Stimulated activated CD8-positive, alpha-beta memory T cell treated with anti-CD3 and anti-CD28 coated beads, Interleukin-4, amount 100 ng/mL, for 4 hours (primary cell): ENCODE data around the gene OXER1.

Experiments
- DNase-seq, 2 donors: peaks; one replicate each; pipeline ENCODE4 v3.0.0-alpha.2; 2020; ENCODE audit warnings: low read depth in 2 of 2, low spot score in 1 of 2

OXER1 gene

DNA sequence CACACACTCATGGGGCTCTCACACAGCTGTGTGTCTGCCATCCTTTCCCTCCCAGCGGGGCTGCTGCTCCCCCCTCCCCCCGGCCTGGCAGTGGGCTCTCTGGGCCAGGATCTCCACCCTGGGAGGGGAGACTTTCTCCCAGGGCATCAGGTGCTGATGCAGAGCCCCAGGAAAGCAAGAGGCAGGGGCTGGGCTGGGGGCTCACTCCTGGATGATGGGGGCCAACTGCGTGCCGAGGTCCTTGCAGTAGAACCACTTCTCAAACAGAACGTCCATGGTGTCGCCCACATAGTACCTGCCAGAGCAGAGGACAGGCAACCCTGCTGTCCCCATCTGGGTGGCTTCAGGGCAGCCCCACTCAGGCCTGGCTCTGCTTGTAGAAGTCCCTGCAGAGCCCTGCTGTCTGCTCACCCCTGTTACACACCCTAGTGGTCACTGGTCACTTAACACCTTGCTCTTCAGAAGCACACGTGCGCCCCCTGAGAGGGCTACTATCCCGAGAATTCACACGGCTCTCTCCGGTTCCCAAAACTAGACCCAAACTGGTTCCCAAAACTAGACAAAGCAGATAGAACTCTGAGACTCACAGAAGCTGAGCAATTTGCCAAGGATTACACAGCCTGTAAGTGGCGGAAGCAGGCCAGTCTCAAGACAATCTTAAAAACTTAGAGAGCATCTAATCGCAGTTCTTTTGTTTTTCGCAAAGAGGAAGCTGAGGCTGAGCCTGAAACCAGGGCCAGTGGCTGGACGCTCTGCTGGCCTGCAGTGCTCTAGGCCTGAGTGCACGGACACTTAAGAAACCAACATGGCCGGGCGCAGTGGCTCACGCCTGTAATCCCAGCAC lies 6.6 kb upstream of the OXER1 start:
- DNase-seq: no peak

DNA sequence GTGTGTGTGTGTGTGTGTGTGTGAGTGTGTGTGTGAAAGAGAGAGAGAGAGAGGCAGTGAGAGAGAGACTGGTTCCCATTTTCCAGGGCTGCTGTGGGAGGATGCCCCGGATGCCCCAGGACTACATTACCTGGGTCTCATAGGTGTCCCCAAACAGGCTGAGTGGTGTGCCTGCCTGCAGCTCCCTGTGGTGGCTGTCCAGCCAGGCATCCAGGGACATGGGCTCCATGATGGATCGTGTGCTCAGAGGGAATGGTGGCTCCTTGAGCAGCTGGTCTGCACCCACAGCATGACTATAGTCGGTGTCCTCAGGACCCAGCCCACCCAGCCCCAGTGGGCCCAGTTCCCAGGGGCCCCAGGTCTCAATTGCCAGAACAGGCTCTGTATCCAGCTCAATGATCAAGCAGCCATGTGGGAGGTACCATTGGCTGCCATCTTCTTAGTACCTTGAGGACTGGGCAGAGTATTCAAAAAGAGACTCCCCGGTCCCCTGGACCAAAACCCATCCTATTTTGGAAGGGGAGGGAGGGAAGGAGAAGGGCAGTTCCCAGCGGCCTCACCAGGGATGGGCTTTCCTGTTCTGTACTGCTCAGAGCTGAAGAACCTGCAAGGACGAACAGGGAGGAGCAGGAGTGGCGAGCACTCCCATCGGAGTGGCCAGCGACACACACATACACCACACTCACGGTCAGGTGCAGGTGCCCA lies 5.8 kb upstream of the OXER1 start:
- DNase-seq: no peak

DNA sequence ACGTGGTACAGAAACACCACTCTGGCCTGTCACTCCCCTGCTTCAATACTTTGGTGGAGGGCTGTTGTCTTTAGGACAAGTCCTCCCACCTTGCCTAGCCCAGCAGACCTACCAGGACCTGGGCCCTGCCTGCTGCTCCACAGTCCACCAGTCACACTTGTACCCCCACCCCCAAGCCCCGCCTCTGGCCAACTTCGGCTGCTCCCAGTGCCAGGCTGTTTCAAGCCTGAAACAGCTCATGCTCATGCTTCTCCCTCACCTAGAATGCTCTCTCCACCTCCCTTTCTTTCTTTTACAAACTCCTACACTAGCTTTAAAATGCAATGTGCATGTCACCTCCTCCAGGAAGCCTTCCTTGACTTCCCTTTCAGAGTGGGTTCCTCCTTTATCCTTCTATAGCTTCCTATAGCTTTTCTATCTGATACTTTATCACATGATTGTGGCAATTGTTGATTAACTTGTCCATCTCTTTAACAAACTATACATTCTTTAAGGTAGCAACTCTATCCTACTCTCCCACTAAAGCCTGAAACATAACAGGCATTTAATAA lies 4.8 kb upstream of the OXER1 start:
- no peak for DNase-seq

DNA sequence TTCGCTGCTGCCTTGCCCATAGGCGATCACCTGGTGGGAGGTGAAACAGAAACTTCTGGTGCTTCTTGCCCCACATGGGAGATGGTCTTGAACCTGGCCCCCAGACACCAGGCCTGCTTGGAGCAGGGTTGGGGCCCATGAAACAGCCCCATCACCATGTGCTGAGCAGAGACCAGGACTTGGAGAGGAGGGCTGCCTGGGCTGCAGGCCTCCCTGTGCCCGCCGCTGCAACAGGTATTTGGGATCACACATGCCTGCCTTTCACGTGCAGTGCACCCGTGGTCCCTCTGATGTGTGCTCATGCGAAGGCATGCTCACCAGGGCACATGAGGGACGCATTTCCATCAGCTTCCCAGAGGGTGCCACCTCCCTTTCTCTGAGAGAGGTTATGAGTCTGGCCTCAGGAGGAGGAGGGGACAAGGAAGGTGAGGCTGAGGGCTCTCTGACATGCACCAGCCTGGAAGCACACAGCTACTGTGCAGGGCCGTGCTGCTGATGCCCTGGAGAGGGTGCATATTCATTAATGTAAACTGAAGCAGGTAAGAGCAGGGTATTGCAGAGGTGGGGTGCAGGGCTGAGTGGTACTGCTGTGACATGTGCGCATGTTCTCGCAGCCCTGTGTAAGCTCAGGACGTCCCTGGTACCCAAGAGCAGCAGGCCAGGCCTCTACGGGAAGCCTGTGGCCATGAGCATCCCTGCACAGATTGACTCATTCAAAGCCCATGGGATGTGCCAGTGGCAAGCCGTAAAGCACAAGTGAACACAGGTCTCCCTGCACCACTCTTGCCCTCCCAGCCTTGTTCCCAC lies 4.2 kb upstream of the OXER1 start:
- DNase-seq: no peak

DNA sequence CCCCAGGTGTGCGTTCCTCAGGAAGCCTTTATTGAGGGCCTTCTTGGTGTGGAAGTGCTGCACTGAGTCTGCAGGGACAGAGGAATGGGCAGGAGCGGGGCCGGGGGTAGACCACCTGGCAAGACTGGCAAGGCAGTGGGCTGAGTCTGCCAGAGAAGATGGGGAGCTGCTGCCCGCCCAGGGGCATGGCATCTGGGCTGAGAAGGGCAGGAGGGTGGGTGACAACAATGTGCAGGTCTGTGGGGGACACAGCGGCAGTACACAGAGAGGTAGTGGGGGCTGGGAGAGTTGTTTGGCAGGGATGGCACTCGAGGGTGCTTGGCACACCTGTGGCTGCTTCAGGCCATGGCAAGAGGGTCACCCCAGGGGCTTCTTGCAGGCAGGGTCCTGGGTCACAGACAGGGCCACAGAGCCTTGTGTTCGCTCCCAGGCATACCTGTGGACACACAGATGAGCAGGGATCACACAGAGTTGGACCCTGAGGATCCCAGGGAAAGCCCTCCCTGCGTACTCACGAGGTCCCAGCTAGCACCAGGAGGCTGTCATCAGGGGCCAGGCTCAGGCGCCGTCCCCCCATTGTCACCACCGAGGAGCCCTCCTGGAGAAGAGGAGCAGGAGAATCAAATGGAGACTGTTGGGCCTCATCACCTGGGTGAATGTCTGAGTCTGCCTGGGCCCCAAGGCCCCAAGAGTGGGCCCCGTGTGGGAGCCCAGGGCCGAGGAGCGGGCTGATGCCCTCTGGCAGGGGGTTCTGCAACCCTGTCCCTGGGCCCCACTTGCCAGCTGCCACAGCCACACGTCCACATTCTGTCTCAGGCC lies 3.4 kb upstream of the OXER1 start:
- no peak for DNase-seq

DNA sequence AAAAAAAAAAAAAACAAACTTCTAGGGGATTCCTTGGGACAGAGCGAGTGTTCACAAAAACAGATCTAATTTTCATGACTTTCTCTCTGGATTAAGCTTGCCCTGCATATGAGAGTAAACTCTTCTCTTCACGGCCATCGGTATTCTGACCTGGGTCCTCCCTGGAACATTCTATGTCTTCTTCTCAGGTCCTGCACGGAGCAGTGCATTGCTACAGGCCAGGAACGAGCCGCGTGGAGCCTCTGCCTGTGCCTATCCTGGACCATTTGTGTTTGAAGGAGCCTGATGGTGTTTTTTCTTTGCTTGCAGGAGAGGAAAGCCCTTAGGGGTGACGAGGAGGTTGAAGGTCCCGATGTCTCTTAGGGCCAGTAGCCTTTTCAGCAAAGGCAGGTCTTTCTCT lies 1.8 kb upstream of the OXER1 start:
- DNase-seq: no peak

DNA sequence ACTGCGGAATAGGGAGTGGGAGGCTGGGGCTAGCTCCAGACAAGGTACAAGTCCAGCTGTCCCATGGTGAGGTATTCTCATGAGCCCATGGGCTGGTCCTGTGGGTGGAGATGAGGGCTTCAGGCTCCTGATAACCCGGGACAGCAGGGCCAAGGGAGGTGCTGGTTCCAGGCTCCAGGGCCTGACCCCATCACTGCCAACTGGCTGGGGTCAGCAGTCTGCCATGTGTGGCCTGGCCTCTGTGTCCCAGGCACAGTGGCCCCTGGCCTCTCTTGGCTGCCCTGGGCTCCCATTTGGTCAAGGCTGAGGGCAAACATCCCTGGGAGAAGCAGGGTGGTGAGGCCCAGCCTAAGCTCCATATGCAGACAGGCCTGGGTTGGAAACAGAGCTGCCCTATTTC lies 966 bp upstream of the OXER1 start:
- no peak for DNase-seq

DNA sequence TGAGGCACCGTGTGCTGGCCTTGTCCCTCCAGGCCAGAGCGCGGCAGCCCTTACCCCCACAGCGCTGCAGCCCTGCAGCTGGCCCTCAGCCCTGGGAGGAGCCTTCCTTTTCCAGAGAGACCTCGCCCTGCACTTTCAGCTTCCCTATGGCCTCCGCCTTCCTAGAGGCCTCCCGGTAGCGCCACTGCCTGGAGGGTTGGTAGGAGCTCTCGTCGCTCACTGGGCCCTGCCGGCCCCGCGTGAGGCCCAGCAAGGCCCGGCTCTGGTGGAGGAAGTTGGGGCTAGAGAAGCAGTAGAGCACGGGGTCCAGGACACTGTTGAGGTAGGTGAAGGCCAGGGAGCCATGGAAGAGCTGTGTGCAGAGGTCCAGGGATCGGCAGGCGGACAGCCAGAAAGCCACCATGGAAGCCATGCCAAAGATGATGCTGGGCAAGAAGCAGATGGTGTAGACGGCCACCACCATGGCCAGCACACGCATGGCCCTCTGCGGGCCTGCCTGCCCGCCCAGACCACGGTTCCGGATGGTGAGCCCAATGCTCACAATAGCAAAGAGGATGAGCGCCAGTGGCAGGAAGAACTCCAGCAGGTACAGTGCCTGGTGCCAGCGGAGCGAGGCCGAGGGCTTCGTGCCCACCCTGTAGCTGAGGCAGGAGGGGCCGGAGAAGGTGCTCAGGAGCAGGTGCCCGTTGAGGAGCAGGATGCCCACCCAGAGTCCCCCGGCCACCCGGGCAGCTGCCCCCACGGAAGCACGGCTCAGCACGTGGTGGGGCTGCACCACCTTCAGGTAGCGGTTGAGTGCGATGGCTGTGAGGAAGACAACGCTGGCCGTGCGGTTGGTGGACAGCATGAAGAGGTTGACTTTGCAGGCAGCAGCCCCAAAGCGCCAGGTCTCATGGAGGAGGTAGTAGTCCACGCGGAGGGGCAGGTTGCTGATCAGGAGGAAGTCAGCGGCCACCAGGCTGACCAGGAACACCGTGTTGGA lies 821 bp downstream of the OXER1 start:
- DNase-seq: no peak

DNA sequence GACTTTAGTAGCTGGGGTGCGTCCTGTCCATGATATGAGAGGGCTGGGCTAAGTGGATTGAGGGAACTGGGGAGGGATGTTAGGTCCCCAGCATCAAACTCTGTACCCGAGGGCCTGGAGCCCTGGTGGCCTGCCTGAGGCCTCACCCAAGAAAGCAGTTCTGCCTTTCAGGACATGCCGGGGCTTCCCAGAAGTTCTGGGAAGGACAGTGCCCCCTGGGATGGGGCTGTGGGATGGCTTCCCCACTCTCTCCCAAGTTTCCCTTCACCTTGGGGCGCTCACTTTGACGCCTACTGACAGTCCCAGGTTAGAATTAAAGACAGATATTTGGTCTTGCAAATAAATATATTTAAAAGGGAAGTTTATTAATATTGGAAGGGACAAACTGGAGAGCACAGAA lies 1.8 kb downstream of the OXER1 start:
- no peak for DNase-seq

DNA sequence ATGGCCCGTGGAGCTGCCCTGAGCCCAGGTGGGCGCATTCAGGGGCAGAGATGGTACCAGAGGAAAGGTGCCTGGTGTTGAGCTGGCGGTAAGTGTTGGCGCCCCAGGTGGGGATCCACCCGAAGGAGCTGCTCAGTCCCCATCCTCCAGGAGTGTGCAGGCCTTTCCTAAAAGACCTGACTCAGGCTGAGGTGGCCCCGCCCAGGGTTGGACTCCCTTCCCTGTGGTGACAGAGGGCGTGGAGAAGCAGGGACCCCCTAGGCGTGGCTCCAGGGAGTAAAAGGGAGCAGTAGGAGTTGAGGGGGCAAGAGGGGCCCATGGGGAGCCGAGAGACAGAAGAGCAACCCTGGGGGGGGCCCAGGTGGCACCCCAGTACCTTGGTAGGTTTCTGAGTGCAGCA lies 2.4 kb downstream of the OXER1 start:
- no peak for DNase-seq

DNA sequence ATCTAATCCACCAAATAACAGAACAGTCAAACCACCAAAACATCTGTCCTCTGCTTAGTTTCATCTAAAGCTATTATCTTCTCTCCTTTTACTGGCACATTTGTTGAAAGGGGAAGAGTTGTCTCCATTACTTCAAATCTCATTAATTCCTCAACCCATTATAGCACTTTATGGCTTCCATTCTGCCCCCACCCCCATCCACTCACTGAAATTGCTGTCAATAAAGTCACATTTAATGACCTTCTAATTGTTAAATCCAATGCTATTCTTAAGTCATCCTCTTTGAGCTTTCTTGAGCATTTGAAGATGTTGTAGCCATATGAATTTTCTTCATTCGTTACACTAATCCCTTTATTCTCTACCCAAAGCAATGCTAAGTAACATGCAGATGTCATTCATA lies 5.2 kb downstream of the OXER1 start:
- DNase-seq: no peak

DNA sequence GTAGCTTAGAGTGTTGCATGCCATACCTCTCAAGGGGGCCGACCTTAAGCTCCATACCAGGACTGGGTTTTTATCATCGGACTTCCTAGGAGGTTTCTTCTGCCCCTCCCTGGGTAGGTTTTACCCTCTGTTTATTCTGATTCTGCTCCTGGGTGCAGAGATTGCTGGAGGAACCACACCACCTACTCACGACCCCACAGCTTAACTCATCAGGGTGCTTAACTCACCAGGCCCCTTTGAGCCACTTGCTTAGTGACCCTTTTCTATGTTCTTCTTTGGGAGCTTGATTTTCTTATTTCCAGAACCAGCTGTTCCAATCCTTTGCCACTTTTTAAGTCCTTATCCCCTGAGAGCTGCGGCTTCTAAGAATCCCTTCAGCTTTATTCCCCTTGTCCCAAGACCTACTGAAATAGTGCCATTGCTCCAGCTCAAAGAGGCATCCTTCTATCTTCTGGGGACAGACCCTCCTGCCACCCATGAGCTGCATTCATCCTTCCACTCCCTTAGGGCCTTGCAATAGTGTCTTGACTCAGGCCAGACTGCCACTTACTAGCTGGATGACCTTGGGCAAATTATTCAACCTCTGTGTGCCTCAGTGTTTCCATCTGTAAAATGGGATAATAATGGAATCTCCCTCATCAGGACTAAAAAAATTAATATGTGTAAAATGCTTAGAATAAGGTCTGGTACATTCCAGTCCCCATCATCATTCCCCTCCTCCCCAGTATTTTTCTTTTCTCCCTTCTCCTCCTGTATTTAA lies 5.8 kb downstream of the OXER1 start:
- DNase-seq: no peak

DNA sequence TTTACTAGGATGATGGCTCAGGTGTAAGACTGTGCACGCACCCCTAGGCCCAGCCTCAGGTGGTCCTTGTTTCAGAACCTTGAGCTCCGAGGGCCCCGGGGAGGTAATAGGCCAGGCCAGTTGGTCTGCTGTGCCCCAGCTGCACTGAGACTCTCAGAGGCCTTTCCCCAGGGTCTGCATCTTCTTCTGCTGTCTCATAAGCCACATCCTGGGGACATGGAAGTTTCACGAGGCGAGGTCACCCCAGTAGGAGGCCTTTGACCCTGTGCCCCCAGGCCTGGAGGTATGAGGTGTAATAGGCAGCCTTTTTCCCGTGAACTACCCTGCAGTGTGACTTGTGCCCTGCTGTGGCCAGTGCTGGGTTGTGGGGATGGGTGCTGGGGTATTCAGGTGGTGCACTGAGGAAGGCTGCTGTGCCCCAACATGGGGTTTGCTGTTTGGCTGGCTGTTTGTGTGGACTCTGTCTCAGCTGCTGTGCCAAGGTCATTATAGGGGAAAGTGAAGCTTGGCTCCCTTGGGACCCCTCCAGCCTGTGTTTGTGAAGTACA lies 6.9 kb downstream of the OXER1 start:
- no peak for DNase-seq

DNA sequence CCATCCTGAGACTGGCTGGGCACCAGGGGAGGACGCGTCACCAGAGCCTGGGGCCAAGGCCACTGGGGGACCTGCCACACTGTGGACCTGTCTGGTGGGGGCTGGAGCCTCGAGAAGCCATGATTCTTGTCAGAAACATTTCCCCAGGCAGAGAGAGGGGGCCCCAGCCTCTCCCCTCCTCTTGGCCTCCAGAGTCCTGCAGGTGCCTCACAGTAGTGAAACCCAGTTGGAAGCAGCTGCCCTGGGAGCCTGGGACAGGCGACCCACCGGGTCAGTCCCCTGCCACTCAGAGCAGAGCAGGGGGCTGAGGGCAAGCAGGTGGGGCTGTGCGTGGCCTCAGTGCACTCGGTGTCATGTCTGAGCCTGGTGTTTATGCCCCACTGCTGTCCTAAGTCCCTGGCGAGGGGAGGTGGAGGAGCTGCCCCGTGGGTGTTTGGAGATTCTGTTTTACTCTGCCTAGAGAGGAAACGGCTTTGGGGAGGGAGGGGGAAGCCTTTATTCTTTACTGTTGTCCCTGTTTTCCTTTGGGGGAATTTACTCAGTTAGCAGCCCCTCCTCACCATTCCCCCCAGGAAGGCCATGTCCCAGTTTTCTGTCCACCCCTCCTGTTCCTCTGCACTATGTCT lies 7.7 kb downstream of the OXER1 start:
- DNase-seq: no peak

DNA sequence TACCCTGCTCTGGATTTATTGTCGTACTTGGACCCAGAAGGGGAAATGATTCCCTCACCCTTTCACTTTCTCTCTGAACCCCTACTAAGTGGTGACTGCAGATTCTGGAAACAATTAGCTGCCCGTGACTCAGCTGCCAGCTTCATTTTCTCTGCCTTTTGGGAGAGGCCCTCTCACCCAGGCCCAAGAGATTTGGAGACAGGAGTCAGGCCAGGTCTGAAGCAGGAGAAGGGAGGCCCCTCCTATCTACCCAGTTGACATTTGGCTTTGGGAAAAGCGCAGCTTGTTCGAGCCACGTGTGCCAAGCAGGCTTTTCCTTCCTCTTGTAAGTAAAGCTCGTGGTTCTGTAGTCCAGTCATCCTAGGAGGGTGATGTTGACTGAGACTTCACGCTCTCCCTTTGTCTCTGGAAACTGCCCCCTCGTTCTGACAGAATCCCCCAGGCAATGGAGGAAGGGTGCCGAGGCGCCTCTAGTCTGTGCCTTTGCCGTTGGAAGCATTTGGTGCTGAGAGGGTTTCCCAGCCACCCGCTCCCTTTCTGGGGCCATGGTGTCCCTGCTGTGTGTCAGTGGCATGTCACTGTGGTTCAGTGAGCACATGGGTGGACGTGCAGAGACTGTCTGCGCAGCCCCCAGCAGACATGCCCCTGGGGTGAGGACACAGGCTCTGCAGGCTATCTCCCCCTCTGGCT lies 8.6 kb downstream of the OXER1 start:
- no peak for DNase-seq

DNA sequence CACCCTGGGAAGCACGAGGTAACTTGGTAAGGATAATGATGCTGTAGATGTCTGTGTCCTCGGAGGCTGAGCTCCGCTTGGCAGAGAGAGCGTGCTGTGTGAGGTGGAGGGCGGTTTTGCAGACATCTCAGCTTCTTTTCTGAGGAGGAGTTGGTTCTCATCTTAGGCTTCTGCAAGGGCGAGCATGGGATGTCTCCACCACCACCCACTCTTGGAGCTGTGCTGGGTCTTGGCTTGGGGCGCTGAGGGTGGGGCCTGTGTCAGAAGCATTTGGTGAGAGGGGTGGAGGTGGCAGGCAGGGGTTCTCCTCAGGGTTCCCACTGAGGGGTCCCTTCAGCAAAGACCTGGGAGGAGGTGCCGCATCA lies 9.2 kb downstream of the OXER1 start:
- no peak for DNase-seq

DNA sequence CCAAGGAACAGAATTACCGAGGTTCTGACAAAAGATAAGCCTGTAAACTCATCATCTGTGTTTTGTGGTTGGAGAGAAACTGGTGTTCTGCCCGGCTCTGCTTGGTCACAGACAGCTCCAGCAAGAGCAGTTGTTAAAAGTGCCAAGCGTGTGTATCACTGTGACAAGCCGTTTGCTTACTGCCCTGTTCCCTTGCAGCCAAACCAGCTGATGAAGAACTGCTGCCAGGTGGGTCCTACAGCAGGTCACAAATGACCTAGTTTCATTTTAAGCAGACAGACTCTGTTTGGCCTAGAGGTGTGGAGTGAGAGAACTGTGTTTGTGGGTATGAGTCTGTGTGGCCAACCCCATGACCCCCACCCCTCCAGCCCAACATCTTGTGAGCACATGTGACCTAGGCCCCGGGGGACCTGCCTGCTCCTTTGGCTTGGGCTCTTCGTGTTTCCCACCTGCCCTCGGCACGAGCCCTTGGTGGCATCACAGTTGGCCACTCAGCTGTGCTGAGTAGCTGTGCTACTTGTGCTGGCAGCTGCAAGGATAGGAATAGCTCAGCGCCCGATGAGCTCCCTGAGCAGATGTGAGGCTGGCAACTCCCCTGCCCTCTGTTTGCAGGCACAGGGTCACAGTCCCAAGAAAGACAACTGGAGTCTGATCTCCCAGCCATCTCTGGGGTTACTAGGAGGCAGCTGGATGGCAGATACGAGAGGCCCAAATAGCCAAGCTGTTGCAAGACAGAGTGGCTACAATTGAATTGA lies 9.7 kb downstream of the OXER1 start:
- DNase-seq: no peak
